K562 (cell line): ENCODE data around the gene HES4. TPM values are rescaled to one million over a fixed set of nuclear protein-coding genes. Genes with fewer than 3 reads are reported as not detected.
A peak's percentile ranks its signal among the peaks of the same experiment; 100 is the strongest.

Experiments
- CBX1 ChIP-seq: sonication (generic); IDR thresholded peaks from 2 replicates; pipeline ENCODE4 v1.6.1; 2016; ENCODE audit warnings: antibody characterized with exemption, low read depth, mild to moderate bottlenecking
- CC2D1A ChIP-seq: fragments of 450-650 bp; IDR thresholded peaks from 2 replicates; pipeline ENCODE4 v1.6.1; 2017; ENCODE audit warnings: mild to moderate bottlenecking
- ETV5 ChIP-seq: sonication (generic); formaldehyde crosslinking; IDR thresholded peaks from 2 replicates; pipeline ENCODE4 v1.4.0; 2020; ENCODE audit warnings: low read depth, mild to moderate bottlenecking, missing genetic modification reagents
- GATA2 ChIP-seq: sonication (generic); formaldehyde crosslinking; IDR thresholded peaks from 2 replicates; pipeline ENCODE4 v1.4.0; 2020; ENCODE audit warnings: mild to moderate bottlenecking, missing genetic modification reagents
- HMBOX1 ChIP-seq: sonication (generic); IDR thresholded peaks from 2 replicates; pipeline ENCODE4 v1.6.1; 2016
- HNRNPH1 ChIP-seq: fragments of 200-400 bp; formaldehyde crosslinking; optimal IDR thresholded peaks from 2 replicates; pipeline ENCODE3; 2017; ENCODE audit warnings: low read depth, mild to moderate bottlenecking, low read length, moderate library complexity
- KDM1A ChIP-seq, 2 experiments: fragments of 450-650 bp; IDR thresholded peaks; 2 replicates each; pipeline ENCODE4 v1.6.1; 2016; ENCODE audit warnings: mild to moderate bottlenecking in 2 of 2
- MNT ChIP-seq, 2 experiments: fragments of 450-650 bp; conservative IDR thresholded peaks; 2 replicates each; pipeline ENCODE4 v1.6.1; 2017; ENCODE audit warnings: mild to moderate bottlenecking in 2 of 2, moderate library complexity in 2 of 2
- NELFE ChIP-seq: IDR thresholded peaks from 2 replicates; pipeline ENCODE4 v1.6.1; 2011; ENCODE audit warnings: mild to moderate bottlenecking; ENCODE audit not compliant: insufficient read depth, insufficient read length
- NR2F6 ChIP-seq: fragments of 450-650 bp; formaldehyde crosslinking; IDR thresholded peaks from 2 replicates; pipeline ENCODE4 v1.4.0; 2020; ENCODE audit warnings: mild to moderate bottlenecking
- PHF21A ChIP-seq: fragments of 450-650 bp; IDR thresholded peaks from 2 replicates; pipeline ENCODE4 v1.6.1; 2017; ENCODE audit warnings: low read depth, borderline replicate concordance
- RAD21 ChIP-seq, 2 experiments: fragments of 250-450 bp in 1 of 2; fragments of 450-650 bp in 1 of 2; sonication (Bioruptor Pico) in 1 of 2; formaldehyde crosslinking in 1 of 2; IDR thresholded peaks in 1 of 2; conservative IDR thresholded peaks in 1 of 2; 2 replicates each; pipeline versions ENCODE4 v1.4.0 to v1.8.0; 2020 to 2022; ENCODE audit warnings: mild to moderate bottlenecking in 2 of 2, moderate library complexity in 1 of 2
- RBM39 ChIP-seq: fragments of 200-400 bp; formaldehyde crosslinking; optimal IDR thresholded peaks from 2 replicates; pipeline ENCODE3; 2018; ENCODE audit warnings: low read depth, low read length
- RCOR1 ChIP-seq, 2 experiments: IDR thresholded peaks; 2 replicates each; pipeline ENCODE4 v1.6.1; 2012; ENCODE audit warnings: low read depth in 2 of 2, low read length in 2 of 2, borderline replicate concordance in 1 of 2, improper control_type of control experiment in 1 of 2
- SETDB1 ChIP-seq: IDR thresholded peaks from one replicate; pipeline ENCODE4 v1.6.1; 2012; ENCODE audit warnings: low read length, control low read depth, inconsistent platforms
- SRF ChIP-seq, 2 experiments: fragments of 250-450, 450-650 bp in 1 of 2; sonication (Bioruptor Pico) in 1 of 2; sonication (generic) in 1 of 2; formaldehyde crosslinking; IDR thresholded peaks; 2 replicates each; pipeline versions ENCODE4 v1.5.0 to v1.5.1; 2020 to 2022; ENCODE audit warnings: mild to moderate bottlenecking in 1 of 2, missing genetic modification reagents in 1 of 2
- STAG1 ChIP-seq: sonication (generic); formaldehyde crosslinking; IDR thresholded peaks from 2 replicates; pipeline ENCODE4 v1.5.0; 2020; ENCODE audit warnings: missing genetic modification reagents, borderline replicate concordance
- ZNF354B ChIP-seq: fragments of 250-450 bp; sonication (Bioruptor Pico); IDR thresholded peaks from 2 replicates; pipeline ENCODE4 v1.4.0; 2020
- ZNF449 ChIP-seq: fragments of 250-450 bp; sonication (Bioruptor Pico); IDR thresholded peaks from 2 replicates; pipeline ENCODE4 v1.8.0; 2022; ENCODE audit warnings: moderate library complexity, mild to moderate bottlenecking, inconsistent platforms
- ZNF507 ChIP-seq: conservative IDR thresholded peaks from 2 replicates; pipeline ENCODE4 v1.6.1; 2017; ENCODE audit warnings: missing genetic modification characterization, missing compliant biosample characterization
- ZNF592 ChIP-seq: fragments of 450-650 bp; IDR thresholded peaks from 2 replicates; pipeline ENCODE4 v1.6.1; 2017; ENCODE audit warnings: antibody characterized with exemption, mild to moderate bottlenecking
- polyA plus RNA-seq, 8 experiments: library from polyadenylated mRNA; depleted of rRNA in 4 of 8; stranded (reverse) in 5 of 8; unstranded in 3 of 8; fragments of >200 nt; fragmentation: Nextera tagmentation in 2 of 8; fragmentation: Illumina TruSeq in 1 of 8; extraction: Ambion mirVana in 2 of 8; extraction: Trizol in 1 of 8; gene quantifications; 2 replicates each; pipeline versions ENCODE4 v1.2.1 to v1.2.3, GENCODE V29; 2011 to 2014; ENCODE audit warnings: inconsistent platforms in 1 of 8, missing spikeins in 1 of 8
- total RNA-seq, 7 experiments: library from RNA; depleted of rRNA in 6 of 7; stranded (reverse); fragments of >200 nt in 6 of 7; fragmentation: Illumina TruSeq in 2 of 7; extraction: Trizol in 2 of 7; gene quantifications; 2 replicates each; pipeline versions ENCODE4 v1.2.1 to v1.2.3, GENCODE V29; 2011 to 2021; ENCODE audit warnings: low replicate concordance in 1 of 7

The HES4 gene
- total and polyA plus RNA-seq, 9 of the 15 experiments (the other 6 are each of a cell fraction or from before 2014, with no cell fraction given), result 0.21 to 43.7 (median 5.3) TPM; not detected in 2

DNA sequence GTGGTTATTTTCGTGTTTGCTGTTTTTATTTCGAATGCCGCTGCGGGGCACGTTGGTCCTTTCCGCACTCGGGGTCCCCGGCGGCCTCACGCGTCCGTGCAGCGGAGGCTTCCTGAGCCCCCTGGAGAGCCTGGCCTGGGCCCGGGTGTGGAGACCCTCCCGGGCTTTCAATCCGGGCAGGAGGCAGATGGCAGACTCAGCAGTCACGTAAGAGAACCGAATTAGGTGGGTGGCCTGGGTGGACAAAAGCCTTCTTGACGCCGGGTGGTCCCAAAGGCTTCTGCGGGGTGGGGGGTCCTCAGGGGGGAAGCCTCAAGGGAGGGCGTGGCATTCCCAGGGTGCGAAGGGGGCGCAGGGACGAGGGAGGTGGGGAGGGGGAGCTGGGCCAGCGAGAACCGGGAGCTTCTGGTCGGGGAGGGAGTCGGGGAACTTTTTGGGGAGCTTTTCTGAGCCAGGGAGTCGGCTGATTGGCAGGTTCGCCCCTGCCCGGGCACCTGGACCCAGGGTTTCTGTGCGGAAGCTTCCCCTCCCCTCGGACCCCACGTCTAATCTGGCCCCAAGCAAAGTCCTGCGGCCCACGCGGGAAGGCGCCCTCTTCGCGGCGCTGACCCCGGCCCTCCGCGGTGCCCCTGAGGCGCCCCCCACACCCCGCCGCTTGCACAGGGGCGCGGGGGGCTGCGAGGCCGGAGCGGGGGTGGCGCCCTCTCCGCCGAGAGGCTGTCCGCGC lies 1.3 kb upstream of the HES4 start (continued):
- TF ChIP-seq ETV5 (CRISPR knock-in tag) (no peak; the same call in 1 of the 2 replicates), NELFE (no peak), RCOR1 (IDR thresholded peaks at IDR 0.05; ENCODE audit: borderline replicate concordance in 1 of 2, low read depth in 2 of 2, low read length in 2 of 2) (no peak), ZNF449 (CRISPR knock-in tag) (no peak), SETDB1 (no peak), KDM1A (IDR thresholded peaks at IDR 0.05) (no peak), RBM39 (no peak), PHF21A (no peak), GATA2 (no peak), MNT (conservative IDR thresholded peaks at IDR 0.05) (peak; percentile 76 to 84; a peak in 3 of 4 replicates), HNRNPH1 (no peak), ZNF592 (0 out of 2 replicates have a peak, but pooled peaks have one; percentile 10), STAG1 (CRISPR knock-in tag) (no peak), CC2D1A (no peak), ZNF507 (tag) (no peak), HMBOX1 (no peak), NR2F6 (no peak), SRF (CRISPR knock-in tag; IDR thresholded peaks at IDR 0.05) (no peak), CBX1 (no peak; the same call in 1 of the 2 replicates), RAD21 (CRISPR knock-in tag; conservative IDR thresholded peaks at IDR 0.05 in 1 of 2, IDR thresholded peaks at IDR 0.05 in 1 of 2) (no peak), ZNF354B (CRISPR knock-in tag) (no peak)
